NCI-H1436 treated with DMSO at 0.1 percent for 48 hours (cell line): ENCODE results near the gene CIRBP.
"Not testable (repeated sequence)": the region's sequence is repeated elsewhere in the genome, so short reads cannot be mapped to it uniquely, and the experiment has no call there.

Experiments
- DNase-seq: peaks from one replicate; lab custom pipeline; 2025; lab: John Stamatoyannopoulos, UW

Gene CIRBP

DNA sequence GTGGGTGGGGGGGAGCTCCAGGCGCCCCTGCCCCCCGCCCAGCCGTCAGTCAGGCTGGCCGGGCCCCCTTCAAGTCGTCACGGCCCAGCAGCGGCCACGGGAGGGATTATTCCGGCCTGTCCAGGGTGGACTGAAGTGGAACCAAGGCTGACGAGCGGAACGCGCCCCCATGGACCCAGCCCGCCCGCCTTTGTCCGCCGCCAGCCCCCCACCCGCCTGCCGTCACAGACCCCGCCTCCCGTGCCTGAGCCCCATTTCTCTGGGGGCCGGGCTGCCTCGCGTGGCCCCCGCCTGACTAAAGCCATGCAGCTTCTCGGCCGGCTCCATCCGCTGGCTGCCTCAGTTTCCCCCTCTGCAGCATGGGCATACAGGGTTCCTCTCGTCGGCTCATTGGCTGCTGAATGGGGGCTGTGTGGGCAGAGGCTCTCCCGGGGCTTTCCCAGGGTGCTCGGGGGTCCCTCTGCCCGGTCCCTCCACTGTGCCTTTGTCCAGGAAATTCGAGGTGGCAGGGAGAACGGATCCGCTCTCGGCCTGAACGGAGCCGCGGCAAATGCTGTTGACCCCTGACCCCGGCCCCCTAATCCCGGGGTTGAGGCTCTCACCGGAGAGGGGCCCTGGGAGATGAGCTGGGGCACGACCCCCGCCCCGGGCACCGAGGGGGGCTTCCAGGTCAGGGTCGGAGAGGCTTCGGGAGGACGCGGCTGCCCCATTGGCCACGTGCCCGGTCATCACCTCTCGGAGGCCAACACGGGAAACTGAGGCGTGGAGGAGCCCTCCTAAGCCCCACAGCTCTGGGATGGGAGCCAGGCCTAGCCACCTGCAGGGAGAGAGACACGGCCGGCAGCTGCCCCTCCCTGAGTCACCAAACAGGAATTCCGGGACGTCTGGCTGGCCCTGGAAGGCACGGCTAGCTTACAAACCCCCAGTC is 43.9 kb downstream of the CIRBP start:
- DNase-seq: no peak

DNA sequence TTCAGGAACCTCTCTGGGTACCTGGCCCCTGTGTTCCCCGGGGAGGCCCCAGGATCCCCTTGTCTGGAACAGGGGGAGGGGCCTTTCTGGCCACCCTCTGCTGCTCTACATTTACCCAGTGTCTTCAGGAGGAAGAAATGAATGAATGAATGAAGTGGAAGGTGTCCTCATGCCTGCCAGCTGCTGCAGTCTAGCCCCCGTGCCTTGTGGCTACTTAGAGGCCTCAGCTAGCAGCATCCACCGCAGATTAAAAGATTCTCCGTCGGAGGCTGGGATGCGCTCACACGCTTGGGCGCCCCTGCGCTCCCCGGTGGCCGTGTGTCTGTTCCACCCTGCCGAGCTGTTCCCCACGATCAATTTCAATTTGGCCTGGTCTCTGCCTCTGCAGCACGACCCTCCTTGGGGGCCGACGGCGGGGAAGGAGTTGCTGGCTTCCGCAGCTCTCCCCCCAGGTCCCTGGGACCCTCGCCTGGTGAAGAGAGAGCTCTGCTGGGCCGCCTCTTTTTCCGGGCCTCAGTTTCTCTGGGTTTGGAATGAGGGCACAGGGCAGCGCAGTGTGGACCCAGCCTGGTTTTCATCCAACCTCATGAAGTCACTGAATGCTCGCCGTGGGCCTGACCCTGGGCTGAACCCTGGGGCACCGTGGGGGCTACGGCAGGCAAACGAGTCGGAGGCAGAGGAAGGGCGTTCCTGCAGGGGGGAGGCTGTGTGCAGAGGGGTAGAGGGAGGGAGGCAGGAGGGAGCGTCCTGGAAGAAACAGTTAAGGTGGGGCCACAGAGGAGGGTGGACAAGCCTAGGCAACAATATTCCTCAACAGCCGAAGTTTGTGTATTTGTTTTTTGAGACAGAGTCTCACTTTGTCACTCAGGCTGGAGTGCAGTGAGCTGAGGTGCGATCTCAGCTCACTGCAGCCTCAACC is 44.8 kb downstream of the CIRBP start:
- DNase-seq: no peak

DNA sequence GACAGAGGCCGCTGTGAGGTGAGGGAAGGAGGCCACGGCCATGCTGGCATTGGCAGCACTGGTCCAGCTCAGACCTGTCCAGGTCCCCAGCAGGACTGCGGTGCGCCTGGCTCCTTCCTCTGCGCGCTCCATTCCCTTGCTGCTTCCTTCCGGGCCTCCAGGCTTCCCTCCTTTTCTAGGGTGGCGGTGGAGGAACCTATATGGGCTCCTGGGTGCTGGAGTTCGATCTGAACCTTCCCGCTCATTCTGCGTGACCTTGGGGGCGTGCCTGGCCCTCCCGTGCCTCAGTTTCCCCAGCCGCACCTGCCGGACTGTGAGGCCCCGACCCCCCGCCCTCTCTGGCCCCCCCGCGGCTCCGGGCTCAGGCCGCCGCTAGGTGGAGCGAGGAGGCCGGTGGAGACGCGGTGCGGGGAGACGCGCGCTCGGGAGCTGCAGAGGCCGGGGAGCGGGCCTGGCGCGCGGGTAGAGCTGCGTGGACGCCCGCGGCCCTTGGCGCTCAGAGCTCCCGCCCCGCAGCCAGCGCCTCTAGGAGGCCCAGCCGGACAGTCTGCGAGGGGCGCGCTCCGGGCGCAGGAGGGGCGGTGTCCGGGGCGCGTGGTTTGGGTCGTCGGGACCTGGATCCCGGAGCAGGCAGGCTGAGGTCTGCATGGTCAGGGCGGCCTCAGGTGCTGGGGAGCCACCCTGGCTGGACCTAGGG is 46.5 kb downstream of the CIRBP start:
- no peak for DNase-seq

DNA sequence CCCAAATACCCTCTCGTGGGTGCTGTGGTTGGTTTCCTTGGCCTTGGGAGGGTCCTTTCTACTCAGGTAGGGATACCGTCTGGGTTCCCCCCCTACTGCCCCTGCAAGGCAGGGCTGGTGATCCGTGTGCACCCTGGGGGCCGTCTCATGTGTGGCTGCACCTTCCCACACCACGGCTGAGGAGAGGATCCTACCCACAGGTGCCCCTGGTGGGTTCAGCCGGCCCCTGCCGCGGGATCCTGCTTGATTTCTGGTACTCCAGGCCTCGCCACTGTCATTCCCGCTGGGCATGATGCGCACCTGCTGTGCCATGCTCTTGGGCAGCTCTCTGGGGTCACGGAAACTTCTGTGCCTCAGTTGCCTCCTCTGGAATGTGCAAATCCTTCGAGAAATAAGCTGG is 47.3 kb downstream of the CIRBP start:
- DNase-seq: no peak

DNA sequence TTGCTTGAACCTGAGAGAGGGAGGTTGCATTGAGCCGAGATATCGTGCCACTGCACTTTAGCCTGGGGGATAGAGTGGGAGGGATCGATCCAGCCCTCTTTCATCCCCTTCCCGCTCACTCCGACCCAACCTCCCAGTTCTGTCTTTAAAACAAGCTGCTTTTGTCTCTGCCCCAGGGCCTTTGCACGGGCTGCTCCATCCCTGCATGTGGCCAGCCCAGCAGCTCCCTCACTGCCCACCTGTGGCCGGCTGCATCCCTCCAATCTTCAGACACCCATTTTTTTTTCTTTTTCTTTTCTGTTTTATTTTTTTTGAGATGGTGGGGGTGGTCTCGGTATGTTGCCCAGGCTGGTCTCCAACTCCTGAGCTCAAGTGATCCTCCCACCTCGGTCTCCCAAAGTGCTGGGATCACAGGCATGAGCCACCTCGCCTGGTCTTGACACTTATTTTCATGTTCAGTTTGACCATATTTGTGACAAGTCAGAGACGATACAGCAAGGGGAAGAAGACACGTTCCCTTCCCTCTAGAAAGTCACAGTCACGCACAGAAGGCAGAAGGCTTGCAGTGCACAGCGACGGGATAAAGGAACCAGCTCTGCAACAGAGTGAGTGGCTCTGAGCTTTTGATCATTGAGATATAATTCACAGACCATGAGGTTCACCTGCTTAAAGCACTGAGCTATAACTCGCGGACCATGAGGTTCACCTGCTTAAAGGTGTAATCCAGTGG is 48.3 kb downstream of the CIRBP start:
- no peak for DNase-seq

DNA sequence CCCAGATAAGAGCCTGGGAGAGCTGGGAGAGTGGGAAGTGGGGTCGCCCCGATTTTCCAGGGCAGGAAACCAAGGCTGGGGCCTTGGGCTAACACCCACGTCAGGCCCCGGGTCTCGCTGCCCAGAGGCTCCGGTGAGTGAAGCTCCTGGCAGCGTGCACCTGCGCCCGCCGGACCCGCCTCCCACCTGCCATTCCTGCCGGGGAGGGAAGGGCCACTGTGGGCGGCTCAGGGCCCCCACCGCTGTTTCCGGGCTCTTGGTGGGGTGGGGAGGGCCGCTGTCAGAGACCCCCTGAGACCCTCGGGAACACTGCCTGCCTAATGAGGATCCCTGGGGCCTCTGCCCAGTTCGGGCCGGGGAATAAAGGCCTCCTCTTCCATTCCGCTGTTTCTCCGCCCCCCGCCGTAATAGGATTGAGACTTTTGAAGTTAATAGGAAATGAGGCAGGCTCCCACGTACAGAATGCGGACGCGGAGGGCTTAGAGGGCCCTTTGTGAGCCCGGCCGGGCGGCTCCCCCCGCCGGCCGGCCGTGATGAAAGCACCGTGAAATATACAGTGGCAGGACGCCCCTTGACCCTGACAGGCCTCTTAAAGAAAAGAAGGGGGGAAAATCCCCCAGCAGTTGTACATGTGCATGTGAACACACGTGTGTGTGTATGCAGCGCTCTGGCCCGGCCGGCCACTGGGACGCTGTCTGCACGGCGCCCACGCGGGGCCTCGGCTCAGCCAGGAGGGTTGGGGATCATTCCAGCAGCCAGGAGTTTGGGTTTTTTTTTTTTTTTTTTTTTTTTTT is 49.7 kb downstream of the CIRBP start:
- no peak for DNase-seq

DNA sequence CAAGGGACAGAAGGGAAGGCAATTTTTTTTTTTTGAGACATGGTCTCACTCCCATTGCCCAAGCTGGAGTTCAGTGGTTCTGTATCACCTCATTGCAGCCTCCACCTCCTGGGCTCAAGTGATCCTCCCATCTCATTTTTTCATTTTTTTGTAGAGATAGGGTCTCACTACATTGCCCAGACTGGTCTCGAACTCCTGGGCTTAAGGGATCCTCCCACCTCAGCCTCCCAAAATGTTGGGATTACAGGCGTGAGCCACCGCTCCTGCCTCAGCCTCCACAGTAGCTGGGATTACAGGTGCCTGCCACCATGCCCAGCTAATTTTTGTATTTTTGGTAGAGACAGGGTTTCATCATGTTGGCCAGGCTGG is 51.1 kb downstream of the CIRBP start:
- DNase-seq: not testable (repeated sequence)

DNA sequence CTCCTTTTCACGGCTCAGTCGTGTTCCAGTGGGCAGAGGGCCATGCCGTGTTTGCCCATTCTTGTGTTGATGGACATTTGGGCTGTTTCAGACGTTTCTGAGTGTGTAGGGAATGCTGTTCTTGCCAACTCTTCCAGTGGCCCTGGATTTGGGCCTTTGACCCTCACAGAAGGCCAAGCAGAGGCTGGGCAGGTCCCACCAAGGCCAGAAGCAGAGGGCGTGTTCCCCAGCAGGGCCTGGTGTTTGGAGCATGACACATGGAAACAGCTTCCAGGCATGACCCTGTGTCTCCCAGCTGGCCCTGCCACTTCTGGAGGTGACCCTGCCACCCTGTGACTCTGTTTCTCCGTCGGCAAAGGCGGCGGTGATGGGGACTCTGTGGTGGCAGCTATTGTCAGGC is 52.4 kb downstream of the CIRBP start:
- DNase-seq: no peak

DNA sequence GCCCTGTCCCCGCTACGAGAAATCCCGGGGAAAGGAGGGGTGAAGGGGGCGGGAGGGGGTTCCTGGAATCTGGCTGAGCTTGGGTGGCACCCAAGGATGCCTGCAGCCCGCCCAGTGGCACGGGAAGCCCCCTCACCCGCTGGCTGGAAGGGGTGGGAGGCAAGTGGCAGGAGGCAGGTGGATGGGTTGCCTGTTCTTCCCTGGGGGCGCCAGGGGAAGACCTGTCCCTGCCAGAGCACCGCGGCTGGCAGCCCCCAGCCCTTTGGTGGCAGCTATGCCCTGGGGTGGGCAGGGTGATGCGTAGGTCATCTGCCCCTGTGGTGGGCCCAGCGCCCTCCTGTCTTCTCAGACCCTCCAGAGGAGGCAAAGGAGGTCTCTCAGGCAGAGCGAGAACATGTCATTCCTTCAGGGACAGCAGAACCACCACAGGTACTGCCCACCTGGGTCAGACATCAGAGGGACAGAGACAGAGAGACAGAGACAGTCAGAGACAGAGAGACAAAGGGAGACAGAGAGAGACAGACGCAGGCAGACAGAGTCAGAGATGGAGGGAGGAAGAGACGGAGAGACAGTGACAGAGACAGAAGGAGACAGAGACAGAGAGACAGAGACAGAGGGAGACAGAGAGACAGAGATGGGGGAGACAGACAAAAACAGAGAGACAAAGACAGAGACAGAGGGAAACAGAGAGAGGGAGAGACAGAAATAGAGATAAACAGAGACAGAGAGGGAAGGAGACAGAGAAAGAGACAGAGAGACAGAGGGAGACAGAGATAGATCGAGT is 53.3 kb downstream of the CIRBP start:
- no peak for DNase-seq

DNA sequence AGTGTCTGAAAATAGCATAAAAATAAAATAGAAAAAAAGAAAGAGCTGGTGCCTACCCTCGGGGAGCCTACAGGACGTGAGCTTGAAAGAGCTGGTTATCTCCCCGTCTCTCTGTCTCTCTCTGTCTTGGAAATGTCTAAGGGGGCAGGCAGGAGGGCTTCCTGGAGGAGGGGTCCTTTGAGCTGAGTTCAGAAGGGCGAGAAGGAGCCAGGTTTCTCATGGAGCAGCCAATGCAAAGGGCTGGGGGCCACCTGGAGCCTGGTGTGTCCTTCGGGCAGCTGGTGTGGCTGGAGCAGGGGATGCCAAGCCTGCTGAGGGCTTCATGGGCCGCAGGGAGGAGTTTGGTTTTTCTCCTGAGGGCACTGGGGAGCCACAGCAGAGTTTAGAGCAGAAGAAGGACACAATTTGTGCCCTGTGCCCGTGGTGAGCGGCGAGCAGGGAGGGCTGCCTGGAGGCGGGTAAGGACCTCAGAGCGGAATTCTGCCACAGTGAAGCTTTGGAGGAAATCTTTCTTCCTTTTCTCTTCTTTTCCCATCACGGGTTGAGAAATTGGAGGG is 55.2 kb downstream of the CIRBP start:
- DNase-seq: no peak
